Activated naive CD4-positive, alpha-beta T cell treated with anti-CD3 and anti-CD28 coated beads for 36 hours (primary cell): ENCODE data around the gene IL24. TPM values are rescaled to one million over a fixed set of nuclear protein-coding genes. Genes with fewer than 3 reads are reported as not detected.
A peak's percentile ranks its signal among the peaks of the same experiment; 100 is the strongest.

Experiments used
- CTCF ChIA-PET: fragments of 350-600 bp; sonication (Branson Sonifier 250); formaldehyde crosslinking; loops from one replicate; lab custom pipeline; 2021; ENCODE audit warnings: antibody characterized with exemption; lab: Charles Lee
- DNase-seq: peaks from one replicate; pipeline ENCODE4 v3.0.0-alpha.2; 2020
- H3K27ac Mint-ChIP-seq: one replicate; pipeline ENCODE4 v1.8.0; 2021; ENCODE audit warnings: mild to moderate bottlenecking, mixed read lengths
- H3K27me3 Mint-ChIP-seq: one replicate; pipeline ENCODE4 v1.8.0; 2021; ENCODE audit warnings: low read depth, mixed read lengths
- H3K36me3 Mint-ChIP-seq: one replicate; pipeline ENCODE4 v1.8.0; 2021; ENCODE audit warnings: low read depth, mixed read lengths
- H3K4me1 Mint-ChIP-seq: one replicate; pipeline ENCODE4 v1.8.0; 2021; ENCODE audit warnings: low read depth, mixed read lengths
- H3K4me3 Mint-ChIP-seq: one replicate; pipeline ENCODE4 v1.8.0; 2021; ENCODE audit warnings: mild to moderate bottlenecking, moderate library complexity, mixed read lengths
- H3K9me3 Mint-ChIP-seq: one replicate; pipeline ENCODE4 v1.8.0; 2021; ENCODE audit warnings: mixed read lengths
- intact Hi-C: fragments of 100-400 bp; cut with micrococcal nuclease; formaldehyde crosslinking; loops from one replicate; pipeline ENCODE4 v1.15.1; 2023
- total RNA-seq, 2 experiments: library from RNA; stranded (reverse); gene quantifications; one replicate each; pipeline ENCODE4 v1.2.3, GENCODE V29; 2021

Gene IL24
- total RNA-seq, 2 experiments from 2014 or later, result 44.0 to 46.7 TPM

DNA sequence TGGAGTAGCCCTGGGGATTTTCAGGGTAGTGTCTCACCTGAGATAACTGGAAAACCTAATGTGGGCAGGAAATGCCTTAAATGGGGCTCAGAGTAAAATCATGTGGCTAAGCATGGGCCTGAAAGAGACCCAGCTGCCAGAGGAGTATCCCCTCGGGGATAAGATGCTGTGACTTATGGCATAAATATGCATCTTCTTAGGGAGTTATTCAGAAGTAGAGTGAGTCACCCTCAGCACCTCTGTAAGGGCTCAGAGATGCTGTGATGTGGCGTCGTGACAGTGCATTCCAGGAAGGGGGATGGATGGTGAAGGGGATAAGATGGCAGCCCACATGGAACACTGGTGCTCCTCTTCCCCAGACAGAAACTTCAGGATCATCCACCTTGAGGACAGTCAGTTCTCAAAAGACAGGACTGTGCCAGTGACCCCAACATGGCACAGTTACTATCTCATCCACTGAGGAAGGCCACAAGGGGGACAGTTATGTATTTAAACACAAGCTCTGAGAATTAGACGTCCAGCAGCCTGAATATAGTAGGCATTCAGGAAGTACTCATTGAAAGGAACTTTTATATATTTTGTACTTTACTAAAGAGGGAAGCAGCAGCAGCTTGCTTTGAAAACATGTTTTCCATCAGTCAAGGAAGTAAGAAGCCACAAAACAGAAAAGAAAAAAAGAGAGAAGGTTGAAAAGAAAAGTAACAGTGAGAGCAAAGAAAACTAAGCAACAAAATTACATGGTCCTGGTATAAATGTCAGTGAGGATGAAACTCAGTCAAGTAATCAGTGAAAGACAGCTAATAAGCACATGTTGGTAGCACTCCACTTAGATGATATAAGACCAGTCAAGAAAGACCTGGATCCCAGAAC is 8.3 kb downstream of the IL24 start:
- Mint-ChIP-seq H3K27me3 (no peaks in the 10 kb centered on the region), H3K4me3 (peak overlapping the region; percentile 40), H3K27ac (peak overlapping the region; percentile 96), H3K4me1 (peaks cover 88% of the 10 kb centered on the region), H3K36me3 (peaks cover 59% of the 10 kb centered on the region), H3K9me3 (no peaks in the 10 kb centered on the region)
- intact Hi-C loops, result loop anchor here (1.0 to 5.0 kb wide), 7 partner anchors 8 to 433 kb away; partner anchors contain the start of genes IKBKE and IL24
- DNase-seq, result peak; percentile 88
- CTCF ChIA-PET, result interaction anchor here (1.1 to 2.5 kb wide), 11 partner anchors 9 to 171 kb away, joined by 3 to 11 read pairs (median 7); partner anchors contain the start of genes FCMR, IL20 and IL24

DNA sequence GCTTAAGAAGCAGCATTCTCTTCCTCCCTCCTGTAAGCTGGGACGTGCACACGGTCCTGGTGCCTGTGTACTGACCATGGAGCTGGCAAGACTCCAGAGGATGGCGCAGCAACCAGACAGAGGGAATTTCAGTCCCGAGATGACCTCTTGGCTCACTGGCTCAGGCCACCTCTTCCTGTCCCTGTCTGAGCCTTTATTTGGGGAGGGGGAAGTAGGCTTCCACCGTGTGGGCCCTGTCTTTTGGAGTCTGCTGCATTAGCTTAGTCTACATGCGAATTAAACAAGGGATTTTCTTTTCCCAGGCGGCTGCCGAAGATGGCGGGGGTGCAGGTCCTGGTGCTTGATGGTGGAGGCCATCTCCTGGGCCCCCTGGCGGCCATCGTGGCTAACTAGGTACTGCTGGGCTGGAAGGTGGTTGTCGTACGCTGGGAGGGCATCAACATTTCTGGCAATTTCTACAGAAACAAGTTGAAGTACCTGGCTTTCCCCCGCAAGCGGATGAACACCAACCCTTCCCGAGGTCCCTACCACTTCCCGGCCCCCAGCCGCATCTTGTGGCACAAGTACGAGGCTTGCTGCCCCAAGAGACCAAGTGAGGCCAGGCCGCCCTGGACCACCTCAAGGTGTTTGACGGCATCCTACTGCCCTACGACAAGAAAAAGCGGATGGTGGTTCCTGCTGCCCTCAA is 10.2 kb downstream of the IL24 start:
- CTCF ChIA-PET, result interaction anchor here (1.0 to 3.6 kb wide), 12 partner anchors 9 to 299 kb away, joined by 3 to 54 read pairs (median 5); partner anchors contain the start of genes FCMR and IL20
- H3K9me3 Mint-ChIP-seq, result no peaks in the 10 kb centered on the region
- peak; percentile 7 for DNase-seq
- peaks cover 86% of the 10 kb centered on the region for H3K4me1 Mint-ChIP-seq
- H3K27ac Mint-ChIP-seq, result peak overlapping the region; percentile 52
- H3K27me3 Mint-ChIP-seq, result no peaks in the 10 kb centered on the region
- peaks cover 49% of the 10 kb centered on the region for H3K36me3 Mint-ChIP-seq
- no peak overlapping the region for H3K4me3 Mint-ChIP-seq
- intact Hi-C loops, result loop anchor here (5.0 kb wide), 1 partner anchor 435 kb away; the partner anchor contains the start of gene IKBKE

DNA sequence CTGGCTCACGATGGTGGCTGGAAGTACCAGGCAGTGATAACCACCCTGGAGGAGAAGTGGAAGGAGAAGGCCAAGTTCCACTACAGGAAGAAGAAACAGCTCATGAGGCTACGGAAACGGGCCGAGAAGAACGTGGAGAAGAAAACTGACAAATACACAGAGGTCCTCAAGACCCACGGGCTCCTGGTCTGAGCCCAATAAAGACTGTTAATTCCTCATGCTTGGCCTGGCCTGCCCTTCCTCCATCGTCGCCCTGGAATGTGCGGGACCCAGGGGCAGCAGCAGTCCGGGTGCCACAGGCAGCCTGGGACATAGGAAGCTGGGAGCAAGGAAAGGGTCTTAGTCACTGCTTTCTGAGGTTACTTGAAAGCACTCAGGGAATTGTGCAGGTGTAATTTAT is 10.8 kb downstream of the IL24 start:
- intact Hi-C loops, result loop anchor here (5.0 kb wide), 1 partner anchor 436 kb away; the partner anchor contains the start of gene IKBKE
- CTCF ChIA-PET, result interaction anchor here (0.6 to 3.6 kb wide), 16 partner anchors 17 to 593 kb away, joined by 3 to 54 read pairs (median 6); partner anchors contain the start of genes IL19 and IL20
- peaks cover 47% of the 10 kb centered on the region for H3K36me3 Mint-ChIP-seq

DNA sequence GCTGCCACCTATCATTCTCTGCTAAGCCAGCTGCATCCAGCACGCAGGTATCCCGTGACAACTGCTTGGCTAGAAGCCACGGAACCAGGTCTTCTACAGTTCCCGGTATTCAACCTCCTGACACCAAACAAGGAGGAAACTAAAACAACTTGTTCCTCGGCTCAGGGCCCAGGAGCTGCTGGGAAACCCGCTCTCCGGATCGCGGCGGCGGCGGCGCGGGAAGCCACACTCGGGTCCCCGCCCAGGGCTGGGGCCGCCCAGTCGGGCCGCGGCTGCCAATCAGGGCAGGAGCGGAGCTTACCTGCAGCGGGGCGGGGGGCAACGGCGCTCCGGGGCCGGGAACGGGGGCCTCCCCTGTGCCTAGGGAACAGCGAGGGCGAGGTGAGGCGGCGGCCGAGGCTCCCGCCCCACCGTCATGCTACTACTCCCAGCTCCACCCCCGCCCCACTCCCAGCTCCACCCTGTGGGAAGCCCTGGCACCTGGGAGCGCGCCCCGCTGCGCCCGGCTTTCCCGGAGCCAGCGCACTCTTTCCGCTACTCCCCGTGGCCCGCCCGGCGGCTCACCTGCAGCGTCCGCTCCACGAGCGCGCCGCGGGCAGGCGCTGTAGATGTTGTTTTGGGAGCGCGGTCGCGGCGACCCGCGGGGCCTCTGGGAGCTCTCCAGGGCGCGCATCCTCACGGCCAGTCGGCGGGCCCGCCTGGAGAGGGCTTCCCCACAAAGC is 12.1 kb downstream of the IL24 start:
- peak overlapping the region; percentile 79 for H3K4me3 Mint-ChIP-seq
- H3K27ac Mint-ChIP-seq, result peak overlapping the region; percentile 82
- DNase-seq, result peak; percentile 81
- peaks cover 35% of the 10 kb centered on the region for H3K36me3 Mint-ChIP-seq
- CTCF ChIA-PET, result interaction anchor here (0.6 to 3.6 kb wide), 39 partner anchors 8 to 1135 kb away, joined by 3 to 54 read pairs (median 5); partner anchors contain the start of genes DYRK3, FCMR, IL19 and IL20
- intact Hi-C loops, result loop anchor here (5.0 kb wide), 1 partner anchor 437 kb away; the partner anchor contains the start of gene IKBKE
- no peaks in the 10 kb centered on the region for H3K9me3 Mint-ChIP-seq
- peaks cover 84% of the 10 kb centered on the region for H3K4me1 Mint-ChIP-seq
- H3K27me3 Mint-ChIP-seq, result no peaks in the 10 kb centered on the region

More for the DNA sequence above, 10.8 kb downstream of the IL24 start:
- Mint-ChIP-seq H3K9me3 (no peaks in the 10 kb centered on the region), H3K27me3 (no peaks in the 10 kb centered on the region), H3K4me1 (peaks cover 86% of the 10 kb centered on the region), H3K4me3 (peak overlapping the region; percentile 17), H3K27ac (peak overlapping the region; percentile 6)
- DNase-seq, result no peak

DNA sequence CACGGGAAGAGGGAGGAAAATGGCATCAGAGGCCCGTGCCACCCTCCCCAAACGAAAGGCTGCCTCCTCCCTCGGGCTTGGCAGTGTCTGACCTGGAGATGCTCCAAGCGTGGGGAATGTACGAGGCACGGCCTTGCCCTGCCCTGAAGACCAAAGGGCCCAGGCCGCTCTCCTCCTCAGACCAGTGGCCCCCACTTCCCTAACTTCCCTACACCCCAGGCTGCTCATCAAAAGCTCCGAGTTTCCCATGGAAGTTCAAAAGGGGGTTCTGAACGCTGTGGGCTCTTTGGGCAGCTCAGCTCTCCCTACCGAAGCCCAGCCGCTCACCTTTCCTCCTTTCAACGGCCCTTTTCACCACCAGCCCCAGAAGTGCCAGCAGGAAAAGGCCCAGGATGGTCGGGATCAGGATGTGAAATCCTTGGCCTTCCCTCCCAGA is 12.7 kb downstream of the IL24 start:
- peak overlapping the region; percentile 16 for H3K27ac Mint-ChIP-seq

DNA sequence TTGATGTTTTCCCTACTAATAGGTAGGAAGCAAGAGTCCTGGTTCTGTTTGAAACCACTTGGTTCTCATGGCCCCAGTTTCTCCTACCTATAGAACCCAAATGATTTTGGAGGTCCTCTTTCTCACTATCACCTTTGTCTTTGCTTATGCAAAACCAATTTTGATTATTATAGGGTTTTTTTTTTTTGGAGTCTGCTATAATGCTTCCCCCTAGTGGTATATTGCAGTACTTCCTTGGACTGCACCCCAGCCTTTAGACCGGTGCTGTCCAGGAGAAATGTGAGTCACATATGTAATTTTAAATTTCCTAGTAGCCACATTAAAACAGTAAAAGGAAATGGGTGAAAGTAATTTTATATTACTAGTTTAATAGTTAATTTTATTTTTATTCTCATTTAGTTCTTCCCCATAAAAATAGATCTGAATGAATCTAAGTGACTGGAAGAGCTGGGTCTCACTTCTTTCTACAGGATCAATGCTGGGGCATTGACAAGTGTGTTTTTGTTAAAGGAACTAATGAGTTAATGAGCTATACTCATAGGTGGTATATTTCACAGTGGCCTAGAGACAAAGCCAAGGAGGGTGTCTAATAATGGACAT is 13.9 kb downstream of the IL24 start:
- no peak overlapping the region for H3K4me3 Mint-ChIP-seq
- H3K27ac Mint-ChIP-seq, result no peak overlapping the region
- intact Hi-C loops, result loop anchor here (1.0 kb wide), 3 partner anchors 20 to 177 kb away; partner anchors contain the start of gene IL20
- peaks cover 84% of the 10 kb centered on the region for H3K4me1 Mint-ChIP-seq
- no peaks in the 10 kb centered on the region for H3K27me3 Mint-ChIP-seq
- DNase-seq, result peak; percentile 63
- no peaks in the 10 kb centered on the region for H3K9me3 Mint-ChIP-seq
- CTCF ChIA-PET, result interaction anchor here (0.7 to 12.6 kb wide), 38 partner anchors 10 to 589 kb away, joined by 3 to 219 read pairs (median 10); partner anchors contain the start of genes DYRK3, FCMR, IL19 and IL20
- H3K36me3 Mint-ChIP-seq, result peaks cover 28% of the 10 kb centered on the region

More for the DNA sequence above, 12.7 kb downstream of the IL24 start:
- intact Hi-C loops, result loop anchor here (5.0 kb wide), 1 partner anchor 438 kb away; the partner anchor contains the start of gene IKBKE
- Mint-ChIP-seq H3K4me1 (peaks cover 84% of the 10 kb centered on the region), H3K9me3 (no peaks in the 10 kb centered on the region), H3K36me3 (peaks cover 30% of the 10 kb centered on the region), H3K27me3 (no peaks in the 10 kb centered on the region), H3K4me3 (peak overlapping the region; percentile 46)
- CTCF ChIA-PET, result interaction anchor here (0.9 to 3.6 kb wide), 23 partner anchors 7 to 1136 kb away, joined by 3 to 54 read pairs (median 6); partner anchors contain the start of genes FCMR and IL20
- DNase-seq, result no peak

DNA sequence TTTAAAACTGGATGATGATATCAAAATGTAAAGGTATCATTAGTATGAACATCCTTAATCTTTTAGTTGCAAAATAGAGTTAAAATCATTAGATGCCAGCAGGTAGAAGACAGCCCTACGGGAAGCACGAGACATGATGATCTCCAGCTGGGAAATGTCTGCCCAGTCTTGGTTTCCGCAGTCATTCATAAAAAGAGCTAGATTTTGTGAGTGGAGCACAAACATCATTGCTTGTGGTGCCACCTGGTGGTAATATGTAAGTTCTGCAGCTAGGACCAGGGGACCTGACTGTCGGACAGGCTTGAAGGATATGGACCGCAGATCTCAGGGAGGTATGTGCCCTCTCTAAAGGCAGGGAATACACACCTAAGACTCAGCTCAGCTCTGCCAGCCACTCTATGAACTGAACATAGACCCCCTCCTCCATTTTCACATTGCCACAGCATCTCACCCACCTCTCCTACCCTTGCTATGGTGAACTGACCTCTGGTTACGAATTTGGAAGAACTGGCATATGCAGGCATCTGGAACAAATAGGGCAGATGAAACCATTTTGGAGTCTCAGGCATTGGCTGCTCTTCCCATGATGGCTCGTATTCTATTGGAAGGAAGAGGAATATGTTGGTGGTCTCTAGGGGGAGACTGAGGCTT is 15.3 kb downstream of the IL24 start:
- Mint-ChIP-seq H3K4me1 (peaks cover 84% of the 10 kb centered on the region), H3K4me3 (no peak overlapping the region), H3K27me3 (no peaks in the 10 kb centered on the region), H3K9me3 (no peaks in the 10 kb centered on the region), H3K27ac (peak overlapping the region; percentile 47), H3K36me3 (peaks cover 29% of the 10 kb centered on the region)
- intact Hi-C loops, result loop anchor here (1.0 to 2.0 kb wide), 8 partner anchors 21 to 586 kb away; partner anchors contain the start of gene DYRK3
- CTCF ChIA-PET, result interaction anchor here (0.6 to 12.6 kb wide), 59 partner anchors 9 to 361 kb away, joined by 3 to 219 read pairs (median 6); partner anchors contain the start of genes DYRK3, FCMR, IL10 and IL19
- peak; percentile 81 for DNase-seq

DNA sequence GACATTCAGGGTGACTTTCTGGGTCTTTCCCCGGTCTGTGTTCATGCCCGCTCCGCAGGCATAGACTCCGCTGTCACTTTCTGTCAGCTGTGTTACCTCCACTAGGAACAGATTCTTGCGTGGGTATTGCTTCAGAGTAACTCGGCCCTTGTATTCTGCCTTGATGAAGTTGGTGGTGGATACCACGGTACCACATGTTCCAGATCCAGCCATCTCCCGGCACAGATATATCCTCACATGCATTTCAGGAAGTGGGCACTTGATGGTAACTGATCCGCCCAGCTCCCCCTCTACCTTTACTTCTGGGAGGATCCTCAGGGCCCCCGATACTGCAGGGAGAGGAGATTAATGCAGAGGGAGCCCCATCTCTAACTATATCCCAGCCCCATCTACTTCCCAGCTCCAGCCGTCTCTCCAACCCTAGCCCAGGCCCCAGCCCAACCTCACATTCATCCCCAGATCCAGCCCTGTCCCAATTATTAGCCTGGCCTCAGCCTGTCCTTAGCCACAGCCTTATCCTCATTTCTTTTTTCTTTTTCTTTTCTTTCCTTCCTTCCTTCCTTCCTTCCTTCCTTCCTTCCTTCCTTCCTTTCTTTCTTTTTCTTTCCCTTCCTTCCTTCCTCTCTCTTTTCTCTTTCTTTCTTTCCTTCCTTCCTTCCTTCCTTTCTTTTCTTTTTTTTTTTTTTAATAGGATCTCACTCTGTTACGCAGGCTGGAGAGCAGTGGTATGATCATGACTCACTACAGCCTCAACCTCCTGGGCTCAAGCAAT is 16.7 kb downstream of the IL24 start:
- Mint-ChIP-seq H3K36me3 (peaks cover 24% of the 10 kb centered on the region), H3K4me3 (no peak overlapping the region), H3K27me3 (no peaks in the 10 kb centered on the region), H3K4me1 (peaks cover 80% of the 10 kb centered on the region), H3K9me3 (no peaks in the 10 kb centered on the region), H3K27ac (no peak overlapping the region)
- intact Hi-C loops, result loop anchor here (2.0 kb wide), 2 partner anchors 305 to 585 kb away; no protein-coding TSS in a partner anchor
- no peak for DNase-seq
- CTCF ChIA-PET, result interaction anchor here (0.6 to 12.6 kb wide), 12 partner anchors 8 to 249 kb away, joined by 3 to 219 read pairs (median 44); partner anchors contain the start of genes FCMR and IL20

DNA sequence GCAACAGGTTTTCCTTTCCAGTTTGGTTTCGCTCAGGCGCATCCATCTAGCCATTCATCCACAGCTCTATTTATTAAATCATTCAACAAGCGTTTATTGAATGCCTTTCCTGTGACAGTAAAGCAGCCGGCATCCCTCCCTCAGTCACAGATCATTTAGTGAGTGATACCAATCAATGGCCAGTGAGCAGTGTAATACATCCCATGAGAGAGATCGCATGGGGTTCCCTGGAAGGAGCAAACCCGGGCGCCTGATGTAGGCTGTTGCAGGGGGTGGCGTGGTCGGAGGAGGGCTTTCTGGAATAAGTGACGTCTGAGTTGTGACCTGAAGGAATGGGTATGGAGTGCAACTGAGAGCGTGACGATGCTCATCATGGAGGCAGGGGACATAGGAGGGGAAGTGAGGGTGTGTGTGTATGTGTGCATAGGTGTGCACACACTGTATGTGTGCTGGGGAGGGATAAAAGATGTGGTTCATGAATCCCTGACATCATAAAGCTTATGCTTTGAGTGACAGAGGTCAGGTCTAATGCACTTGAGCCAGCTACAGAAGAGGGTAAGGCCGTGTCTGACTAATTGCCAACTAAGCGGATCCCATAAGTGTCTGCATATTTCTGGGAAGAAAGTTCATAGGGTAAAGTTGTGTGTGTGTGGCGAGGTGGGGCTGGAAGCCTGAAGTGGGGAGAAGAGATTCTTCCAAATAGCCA is 17.9 kb downstream of the IL24 start:
- CTCF ChIA-PET, result interaction anchor here (0.7 to 12.6 kb wide), 13 partner anchors 16 to 189 kb away, joined by 3 to 219 read pairs (median 13); partner anchors contain the start of genes IL20 and IL24
- Mint-ChIP-seq H3K4me1 (peaks cover 75% of the 10 kb centered on the region), H3K27me3 (no peaks in the 10 kb centered on the region), H3K27ac (peak overlapping the region; percentile 82), H3K4me3 (peak overlapping the region; percentile 59), H3K36me3 (peaks cover 26% of the 10 kb centered on the region), H3K9me3 (no peaks in the 10 kb centered on the region)
- intact Hi-C loops, result loop anchor here (5.0 kb wide), 1 partner anchor 448 kb away; no protein-coding TSS in a partner anchor
- no peak for DNase-seq
